ENCODE data around the gene PCNT.

Gene PCNT

DNA sequence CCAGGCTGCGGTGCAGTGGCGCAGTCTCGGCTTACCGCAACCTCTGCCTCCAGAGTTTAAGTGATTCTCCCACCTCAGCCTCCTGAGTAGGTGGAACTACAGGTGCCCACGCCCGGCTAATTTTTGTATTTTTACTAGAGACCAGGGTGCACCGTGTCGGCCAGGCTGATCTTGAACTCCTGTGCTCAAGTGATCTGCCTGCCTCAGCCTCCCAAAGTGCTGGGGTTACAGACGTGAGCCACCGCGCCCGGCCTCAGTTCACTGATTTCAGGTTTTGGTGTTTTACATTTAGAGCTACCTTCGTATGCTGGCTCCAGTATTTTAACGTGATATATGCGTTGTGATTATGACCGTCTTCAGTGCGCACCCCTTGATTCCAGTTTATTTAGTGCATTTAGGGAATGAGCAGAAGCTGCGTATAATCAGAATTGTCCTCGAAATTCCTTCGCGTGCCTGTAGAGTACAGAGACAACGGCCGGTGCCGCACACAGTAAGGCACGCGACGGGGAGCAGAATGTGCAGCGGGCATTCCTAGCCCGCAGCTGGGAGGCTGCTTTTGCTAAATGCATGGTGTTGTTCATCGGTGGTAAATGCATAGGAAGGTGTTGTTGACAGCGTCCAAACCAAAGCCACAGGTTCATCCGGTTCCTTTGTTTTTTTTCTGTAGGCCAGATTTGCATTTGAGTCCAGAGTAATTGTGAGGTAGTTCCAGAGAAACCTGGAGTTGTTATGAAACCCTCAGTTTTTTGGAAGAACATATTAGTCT, 85.9 kb downstream of the PCNT start:
- no peak for DNase-seq (ENCODE audit: low spot score)

DNA sequence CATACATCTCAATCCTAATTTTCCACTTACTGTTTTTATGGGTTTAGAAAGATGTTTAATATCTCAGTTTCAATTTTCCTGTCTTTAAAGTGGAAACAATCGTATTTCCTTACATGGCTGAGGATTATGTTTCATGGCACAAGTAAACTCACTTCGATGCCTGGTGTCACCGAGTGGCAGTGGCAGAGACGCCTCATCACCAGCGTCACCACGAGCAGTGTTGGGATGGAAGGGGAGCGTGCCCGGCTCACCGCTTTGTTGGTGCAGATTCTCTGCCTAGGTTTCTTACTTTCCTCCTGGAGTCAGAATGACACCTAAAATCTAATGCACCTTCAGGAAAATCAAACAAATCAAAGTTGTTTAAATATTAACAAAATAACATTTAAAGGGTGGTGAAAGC, 86.6 kb downstream of the PCNT start:
- no peak for DNase-seq (ENCODE audit: low spot score)

DNA sequence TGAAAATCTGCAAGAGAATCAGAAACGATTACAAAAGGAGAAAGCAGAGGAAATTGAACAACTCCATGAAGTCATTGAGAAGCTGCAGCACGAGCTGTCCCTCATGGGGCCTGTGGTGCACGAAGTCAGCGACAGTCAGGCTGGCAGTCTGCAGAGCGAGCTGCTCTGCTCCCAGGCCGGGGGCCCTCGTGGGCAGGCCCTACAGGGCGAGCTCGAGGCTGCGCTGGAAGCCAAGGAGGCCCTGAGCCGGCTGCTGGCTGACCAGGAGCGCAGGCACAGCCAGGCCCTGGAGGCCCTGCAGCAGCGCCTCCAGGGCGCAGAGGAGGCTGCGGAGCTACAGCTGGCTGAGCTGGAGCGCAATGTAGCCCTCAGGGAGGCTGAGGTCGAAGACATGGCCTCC, 87.3 kb downstream of the PCNT start:
- no peak for DNase-seq (ENCODE audit: low spot score)

DNA sequence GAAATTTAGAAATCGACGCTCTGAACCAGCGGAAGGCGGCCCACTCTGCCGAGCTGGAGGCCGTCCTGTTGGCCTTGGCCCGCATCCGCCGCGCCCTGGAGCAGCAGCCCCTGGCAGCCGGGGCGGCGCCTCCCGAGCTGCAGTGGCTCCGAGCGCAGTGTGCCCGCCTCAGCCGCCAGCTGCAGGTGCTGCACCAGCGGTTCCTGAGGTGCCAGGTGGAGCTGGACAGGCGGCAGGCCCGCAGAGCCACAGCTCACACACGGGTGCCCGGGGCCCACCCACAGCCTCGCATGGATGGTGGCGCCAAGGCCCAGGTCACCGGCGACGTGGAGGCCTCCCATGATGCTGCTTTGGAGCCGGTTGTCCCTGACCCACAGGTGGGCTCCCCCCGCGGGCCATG, 87.7 kb downstream of the PCNT start:
- DNase-seq (ENCODE audit: low spot score): no peak

DNA sequence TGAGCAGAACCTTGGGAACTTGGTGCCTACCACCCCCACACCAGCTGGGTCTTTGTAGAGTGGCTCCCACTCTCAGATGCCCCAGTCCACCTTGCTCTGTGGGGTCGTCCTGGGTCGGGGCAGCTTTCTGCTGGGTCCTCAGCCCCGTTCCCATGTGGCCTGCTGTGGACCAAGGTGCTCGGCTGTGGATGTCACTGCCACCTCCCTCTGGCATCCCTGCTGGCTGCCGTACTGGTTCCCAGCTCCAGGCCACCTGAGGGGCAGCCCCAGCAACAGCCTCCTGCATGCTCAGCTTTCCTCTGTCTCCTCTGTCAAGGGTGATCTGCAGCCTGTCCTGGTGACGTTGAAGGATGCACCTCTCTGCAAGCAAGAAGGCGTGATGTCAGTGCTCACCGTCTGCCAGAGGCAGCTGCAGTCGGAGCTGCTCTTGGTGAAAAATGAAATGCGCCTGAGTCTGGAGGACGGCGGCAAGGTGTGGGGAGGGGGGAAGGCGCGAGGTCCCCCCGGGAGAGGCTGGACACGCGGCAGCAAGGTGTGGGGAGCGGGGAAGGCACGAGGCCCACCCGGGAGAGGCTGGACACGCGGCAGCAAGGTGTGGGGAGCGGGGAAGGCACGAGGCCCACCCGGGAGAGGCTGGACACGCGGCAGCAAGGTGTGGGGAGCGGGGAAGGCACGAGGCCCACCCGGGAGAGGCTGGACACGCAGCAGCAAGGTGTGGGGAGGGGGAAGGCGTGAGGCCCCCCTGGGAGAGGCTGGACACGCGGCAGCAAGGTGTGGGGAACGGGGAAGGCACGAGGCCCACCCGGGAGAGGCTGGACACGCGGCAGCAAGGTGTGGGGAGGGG, 88.8 kb downstream of the PCNT start:
- no peak for DNase-seq (ENCODE audit: low spot score)

DNA sequence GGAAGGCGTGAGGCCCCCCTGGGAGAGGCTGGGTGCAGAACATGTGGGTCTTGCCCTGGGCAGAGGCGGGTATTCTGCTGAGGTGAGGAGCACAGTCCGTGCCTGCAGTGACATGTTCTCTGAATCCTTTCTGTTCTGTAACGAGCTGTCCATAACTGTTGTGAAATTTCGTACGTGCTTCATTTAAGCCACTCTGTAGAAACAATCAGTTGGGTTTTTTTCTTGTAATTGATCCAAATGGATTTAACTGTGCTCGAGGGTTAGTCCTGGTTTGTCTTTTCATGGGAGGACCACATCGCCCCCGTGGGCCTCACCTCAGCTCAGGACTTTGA, 89.4 kb downstream of the PCNT start:
- no peak for DNase-seq (ENCODE audit: low spot score)

DNA sequence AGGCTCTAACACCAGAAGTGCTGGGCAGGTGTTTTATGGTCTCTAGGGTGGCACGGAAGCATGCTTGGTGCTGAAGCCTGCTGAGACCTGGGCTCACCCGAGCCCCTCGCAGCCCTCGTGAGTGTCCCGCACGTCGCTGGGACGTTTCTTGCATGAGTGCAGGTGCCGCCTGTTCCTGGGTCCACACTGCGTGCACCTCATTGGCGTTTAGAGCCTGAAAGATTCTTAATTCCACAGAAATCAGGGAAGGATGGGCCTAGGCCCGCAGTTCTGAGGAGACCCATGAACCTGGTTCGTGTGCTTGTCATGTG, 91.0 kb downstream of the PCNT start:
- DNase-seq (ENCODE audit: low spot score): no peak

DNA sequence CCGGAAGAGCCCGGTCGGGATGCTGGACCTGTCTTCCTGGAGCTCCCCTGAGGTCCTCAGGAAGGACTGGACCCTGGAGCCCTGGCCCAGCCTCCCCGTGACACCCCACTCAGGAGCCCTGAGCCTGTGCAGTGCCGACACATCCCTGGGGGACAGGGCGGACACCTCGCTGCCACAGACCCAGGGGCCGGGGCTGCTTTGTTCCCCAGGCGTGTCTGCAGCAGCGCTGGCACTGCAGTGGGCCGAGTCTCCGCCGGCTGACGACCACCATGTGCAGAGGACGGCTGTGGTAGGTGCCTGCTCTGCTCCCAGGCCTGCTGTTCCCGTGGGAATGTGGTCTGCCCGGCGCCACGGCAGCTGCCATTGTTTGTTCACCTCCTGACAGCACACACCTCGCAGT, 92.6 kb downstream of the PCNT start:
- no peak for DNase-seq (ENCODE audit: low spot score)

DNA sequence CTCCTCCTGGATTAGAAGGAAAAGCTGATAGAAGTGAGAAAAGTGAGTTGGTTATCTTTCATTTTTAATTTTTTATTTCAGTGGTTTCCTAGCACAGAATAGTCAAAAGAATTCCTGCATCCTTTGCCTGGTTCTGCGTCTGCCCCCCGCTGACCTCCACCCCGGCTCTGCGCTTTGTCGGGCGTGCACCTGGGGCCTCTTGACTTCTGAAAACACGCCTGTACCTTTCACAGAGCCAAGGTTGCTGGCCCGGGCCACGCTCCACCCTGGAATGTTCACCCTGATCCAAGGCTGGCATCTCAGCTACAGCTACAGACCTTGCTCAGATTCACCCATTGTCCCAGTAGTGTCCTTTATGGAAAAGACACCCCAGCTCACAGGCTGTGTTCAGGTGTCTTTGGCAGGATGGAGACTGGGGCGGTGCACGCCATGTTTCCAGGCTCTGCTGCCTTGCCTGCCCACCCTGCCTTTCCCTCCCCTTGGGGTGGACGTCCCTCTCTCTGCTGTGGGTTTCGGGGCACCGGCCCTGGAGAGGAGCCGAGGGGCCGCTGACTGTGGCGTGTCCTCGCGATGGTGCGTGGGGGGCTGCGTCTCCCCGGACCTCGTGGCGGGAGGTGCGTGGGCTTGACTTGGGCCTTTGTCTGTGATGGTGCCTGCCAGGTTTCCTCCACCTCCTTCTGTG, 94.5 kb downstream of the PCNT start:
- no peak for DNase-seq (ENCODE audit: low spot score)

DNA sequence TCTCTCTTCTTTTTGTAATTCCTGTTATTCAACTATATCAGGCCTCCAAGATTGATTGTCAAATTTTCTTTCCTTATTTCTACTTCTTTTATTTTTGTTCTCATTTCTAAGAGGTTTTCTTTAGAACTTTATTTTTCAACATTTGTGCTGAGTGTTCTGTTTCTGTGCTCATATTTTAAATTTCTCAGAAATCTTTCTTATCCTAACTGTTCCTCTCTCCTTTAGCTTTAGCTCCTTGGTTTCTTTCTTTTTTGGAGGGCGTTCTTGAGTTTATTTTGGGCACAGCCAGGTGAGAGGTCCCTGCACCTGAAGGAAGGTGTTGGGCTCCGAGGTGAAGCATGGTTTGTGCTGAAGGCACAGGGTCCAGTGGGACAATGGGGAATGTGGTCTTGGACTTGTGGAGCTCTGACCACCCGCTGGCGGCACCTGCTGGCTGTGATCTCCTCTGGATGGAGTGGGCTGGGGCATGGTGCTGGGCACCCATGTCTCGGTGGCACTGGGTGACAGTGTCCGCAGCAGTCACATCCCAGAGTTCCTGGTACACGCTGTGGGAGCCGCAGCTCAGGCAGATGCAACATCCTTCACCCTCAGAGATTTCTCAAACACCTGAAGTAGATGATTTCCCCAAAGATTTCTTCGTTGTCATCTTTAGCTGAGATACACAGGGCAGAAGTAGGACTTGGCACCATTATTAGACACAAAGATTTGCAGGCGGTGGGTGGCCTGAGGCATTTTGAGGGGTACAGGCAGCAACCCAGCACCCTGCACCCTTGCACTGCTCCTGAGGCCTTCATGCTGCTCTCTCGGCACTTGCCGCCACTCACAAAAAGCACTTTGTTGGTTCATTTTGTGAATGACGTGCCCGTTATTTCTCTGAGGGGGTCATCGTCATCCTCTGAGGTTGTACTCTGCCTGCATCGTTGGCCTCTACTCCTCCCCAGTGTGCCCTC, 96.6 kb downstream of the PCNT start:
- no peak for DNase-seq (ENCODE audit: low spot score)

DNA sequence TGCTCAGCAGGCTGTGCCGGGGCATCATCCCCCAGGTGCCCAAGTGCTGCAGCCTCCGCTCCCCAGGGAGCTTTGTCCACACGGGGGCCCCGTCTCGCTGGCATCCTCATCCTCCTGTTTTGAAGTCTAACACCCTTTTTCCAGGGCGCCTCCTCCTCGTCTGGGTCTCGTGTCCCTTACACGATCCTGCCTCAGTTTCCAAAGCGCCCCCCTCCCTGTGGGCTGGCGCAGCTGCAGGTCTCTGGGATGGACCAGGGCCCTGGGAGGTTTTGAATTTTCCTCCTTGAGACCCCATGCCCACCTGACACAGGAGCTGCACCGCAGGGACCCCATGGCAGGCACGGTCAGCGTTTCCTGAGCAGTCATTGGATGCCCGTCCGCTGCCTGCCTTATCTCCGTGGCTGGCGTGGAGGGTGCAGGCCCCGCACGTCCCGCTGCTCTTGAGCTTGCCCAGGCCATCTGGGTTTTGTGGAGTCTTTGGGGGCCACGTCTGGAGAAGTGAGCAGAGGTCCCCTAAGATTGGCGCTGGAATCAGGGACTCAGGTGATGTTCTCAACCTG, 97.3 kb downstream of the PCNT start:
- no peak for DNase-seq (ENCODE audit: low spot score)

DNA sequence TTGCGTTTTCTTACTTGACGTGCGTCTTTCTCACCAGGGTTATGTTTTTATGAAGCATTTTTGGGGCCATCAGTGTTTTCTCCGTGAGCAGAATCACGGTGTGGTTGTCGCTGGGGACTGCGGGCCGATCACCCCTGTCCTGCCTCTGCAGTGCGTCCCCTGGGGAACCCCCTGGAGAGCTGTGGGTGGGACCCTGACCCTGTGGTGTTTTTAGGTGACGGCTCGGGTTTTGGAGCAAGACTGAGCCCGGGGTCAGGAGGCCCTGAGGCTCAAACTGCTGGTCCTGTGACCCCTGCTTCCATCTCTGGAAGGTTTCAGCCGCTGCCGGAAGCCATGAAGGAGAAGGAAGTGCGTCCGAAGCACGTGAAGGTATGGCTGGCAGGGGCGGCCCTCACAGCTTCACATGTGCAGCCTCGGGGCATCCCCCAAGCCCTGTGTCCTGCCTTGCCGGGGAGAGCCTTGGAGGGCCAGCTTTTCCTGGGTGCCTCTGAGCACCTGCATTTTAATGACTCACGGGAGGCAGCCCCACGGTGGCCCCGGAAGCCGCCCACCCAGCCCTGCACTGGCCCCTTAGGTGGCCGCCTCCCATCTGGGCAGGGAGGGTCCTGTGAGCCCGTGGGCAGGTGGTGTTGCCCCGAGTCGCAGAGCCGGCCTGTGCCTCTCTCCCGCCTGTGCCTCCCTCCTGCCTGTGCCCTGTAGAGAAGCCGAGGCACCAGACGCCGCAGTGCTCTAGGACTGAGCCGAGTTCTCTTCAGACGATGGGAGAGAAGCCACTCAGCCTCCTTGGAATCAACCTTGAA, 98.0 kb downstream of the PCNT start:
- no peak for DNase-seq (ENCODE audit: low spot score)

DNA sequence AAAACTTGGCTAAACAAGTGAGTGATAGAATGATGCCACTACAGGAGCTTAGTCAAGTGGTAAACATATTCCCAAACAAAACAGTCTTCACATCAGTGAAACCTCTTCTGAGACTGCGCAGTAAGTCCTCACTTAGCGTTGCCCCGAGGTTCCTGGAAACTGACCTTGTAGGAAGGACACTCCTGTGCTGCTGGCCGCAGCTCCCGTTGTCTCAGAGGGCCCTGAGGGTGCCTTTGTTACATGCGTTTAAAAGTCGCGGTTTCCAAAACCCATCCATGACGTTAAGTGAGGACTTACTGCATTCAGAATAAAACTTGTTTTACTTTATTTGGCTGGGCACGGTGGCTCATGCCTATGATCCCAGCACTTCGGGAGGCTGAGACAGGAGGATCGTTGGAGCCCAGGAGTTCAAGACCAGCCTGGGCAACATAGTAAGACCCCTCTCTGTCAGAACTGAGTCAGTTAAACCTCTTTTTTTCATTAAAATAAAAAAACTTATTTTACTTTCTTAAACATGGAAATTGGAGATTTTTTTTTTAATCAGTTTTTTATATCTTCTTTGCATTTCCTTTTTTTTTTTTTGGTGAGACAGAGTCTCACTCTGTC, 98.8 kb downstream of the PCNT start:
- DNase-seq (ENCODE audit: low spot score): no peak

DNA sequence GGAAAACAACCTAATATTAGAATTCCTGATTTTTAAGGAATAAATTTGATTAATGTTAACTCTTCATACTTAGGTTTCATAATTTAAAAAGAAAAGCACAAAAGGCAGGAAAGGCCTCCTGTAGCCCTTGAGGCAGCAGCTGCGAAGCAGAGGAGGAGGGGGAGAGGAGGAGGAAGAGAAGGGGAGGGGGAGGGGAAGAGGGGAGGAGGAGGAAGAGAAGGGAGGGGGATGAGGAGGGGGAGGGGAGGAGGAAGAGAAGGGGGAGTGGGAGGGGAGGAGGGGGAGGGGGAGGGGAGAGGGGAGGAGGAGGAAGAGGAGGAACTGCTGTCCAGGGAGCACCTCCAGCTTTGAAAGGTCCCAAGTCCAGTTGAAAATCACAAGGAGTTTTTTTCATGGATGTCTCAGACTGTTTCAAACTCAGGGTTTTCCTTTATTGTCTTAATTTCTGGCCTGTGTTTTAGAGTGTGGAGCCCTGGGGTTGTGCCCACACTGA, 99.6 kb downstream of the PCNT start:
- DNase-seq (ENCODE audit: low spot score): no peak

DNA sequence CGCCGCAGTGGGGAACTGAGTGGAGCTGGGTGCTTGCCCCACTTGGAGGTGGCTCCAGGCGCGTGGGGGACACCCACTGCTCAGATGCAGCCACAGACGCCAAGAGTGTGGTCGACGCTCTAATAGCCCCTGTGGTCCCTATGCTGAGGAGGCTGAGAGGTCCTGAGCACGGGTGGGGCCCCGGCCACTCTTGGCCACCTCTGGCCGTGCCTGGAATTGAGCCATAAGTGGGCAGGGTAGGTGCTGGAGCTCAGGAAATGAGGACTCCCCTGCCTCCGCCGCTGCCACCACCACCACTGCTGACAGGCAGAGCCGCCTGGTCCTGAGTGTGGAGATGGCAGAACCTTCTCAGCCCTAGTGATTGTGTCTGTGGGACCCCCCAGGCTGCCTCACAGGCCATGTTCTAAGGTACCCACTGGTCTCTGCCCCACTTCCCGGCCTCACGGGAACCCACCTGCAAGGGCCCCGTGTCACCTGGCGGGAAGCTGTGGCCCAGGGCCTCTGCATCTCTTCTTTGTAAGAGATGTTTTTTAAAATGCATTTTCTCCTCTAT, 100.2 kb downstream of the PCNT start:
- DNase-seq (ENCODE audit: low spot score): no peak

DNA sequence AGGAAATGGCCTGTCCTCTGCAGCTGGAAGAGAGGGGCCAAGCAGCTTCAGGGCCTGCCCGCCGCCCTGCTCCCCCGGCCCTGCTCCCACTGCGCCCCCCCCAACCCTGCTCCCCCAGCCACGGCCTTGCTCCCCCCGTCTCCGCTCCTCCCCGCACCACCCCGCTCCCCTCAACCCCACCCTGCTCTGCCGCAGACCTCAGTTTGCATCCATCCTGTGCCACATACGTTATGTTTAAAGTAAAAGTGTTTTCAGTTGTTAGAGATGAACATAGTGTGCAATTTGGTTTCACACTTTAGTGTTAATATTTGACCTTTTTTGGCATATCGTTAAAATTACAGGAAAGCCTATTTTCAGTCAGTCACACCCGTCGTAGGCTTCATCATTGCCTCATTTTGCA, 100.7 kb downstream of the PCNT start:
- DNase-seq (ENCODE audit: low spot score): no peak

DNA sequence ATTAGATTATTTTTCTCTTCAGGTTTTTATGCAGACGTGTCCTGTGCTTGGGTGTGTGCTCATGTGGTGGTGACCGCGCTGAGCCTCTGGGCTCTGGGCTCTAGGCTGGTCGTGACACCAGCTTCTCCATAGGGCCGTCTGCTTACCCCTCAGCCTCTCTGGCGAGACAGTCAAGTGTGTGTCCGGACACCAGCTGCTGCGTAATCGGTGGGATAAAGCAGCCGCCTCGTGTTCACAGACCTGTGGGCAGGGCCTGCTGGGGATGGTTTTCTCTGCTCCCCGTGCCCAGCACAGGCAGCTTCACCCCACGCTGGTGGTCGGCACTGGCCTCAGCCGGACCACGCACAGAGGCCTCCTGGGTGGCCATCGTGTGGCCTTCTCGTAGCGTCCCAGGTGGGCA, 101.1 kb downstream of the PCNT start:
- no peak for DNase-seq (ENCODE audit: low spot score)

DNA sequence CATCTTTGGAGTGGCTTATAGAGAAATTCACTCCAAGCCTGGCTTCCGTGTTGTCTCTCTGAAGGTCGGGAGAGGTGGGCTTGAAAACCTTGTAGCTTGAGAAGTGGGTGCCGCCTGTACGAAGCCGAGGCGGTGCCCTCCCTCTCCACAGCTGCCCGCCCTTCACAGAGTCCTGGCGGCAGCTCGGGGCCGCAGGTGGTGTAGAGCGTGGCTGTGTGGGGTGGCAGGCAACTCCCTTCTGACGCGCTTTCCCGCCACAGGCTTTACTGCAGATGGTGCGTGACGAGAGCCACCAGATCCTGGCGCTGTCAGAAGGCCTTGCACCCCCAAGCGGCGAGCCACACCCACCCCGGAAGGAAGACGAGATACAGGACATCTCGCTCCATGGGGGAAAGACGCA, 101.6 kb downstream of the PCNT start:
- no peak for DNase-seq (ENCODE audit: low spot score)

DNA sequence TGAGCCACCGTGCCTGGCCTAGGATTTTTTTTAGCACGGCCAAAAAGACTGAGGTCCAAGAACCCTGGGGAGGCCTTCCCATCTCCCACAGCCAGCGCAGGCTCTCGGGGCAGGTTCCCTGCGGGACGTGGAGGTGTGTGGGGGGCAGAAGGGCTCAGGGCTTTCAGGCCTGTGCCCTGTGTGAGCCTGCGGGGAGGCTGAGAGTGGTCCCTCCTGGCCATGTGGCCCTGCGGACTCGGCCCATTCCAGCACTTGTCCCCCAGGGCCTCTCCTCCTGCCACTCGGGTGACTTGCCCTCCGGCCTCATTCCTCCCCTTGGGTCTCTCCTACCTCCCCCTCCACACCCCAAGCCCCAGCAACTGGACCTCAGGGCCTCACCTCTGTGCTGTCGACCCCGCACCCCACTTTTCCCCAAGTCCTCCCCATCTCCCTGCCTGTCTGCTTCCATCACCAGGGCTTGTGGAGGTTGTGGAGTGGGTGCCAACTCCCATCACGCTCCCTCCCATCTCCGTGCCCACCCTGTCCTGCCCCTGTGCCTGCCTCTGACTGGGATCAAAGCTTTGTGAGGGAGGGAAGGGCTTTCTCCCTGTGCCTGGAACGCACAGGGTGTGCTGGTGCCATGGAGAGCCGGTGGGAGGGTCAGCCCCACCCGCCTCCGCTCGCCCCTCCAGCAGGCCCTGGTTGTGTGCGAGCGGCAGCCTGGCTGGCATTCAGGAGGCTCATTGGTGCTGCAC, 102.5 kb downstream of the PCNT start:
- DNase-seq (ENCODE audit: low spot score): no peak

Data from globus pallidus (tissue), 1 donor.